Fibroblast of the aortic adventitia (primary cell): ENCODE results near the gene FAM110A. TPM values are rescaled to one million over a fixed set of nuclear protein-coding genes. Genes with fewer than 3 reads are reported as not detected.

Source experiments
- DNase-seq: peaks from one replicate; pipeline ENCODE4 v3.0.0-alpha.2; 2010; ENCODE audit warnings: low read depth
- H3K4me3 ChIP-seq: 2 replicates; pipeline ENCODE4 v1.5.1; 2011; ENCODE audit warnings: low read depth, mild to moderate bottlenecking, control low read depth, low read length, moderate library complexity
- total RNA-seq: library from RNA; depleted of rRNA; stranded (reverse); fragments of >200 nt; gene quantifications from 2 replicates; pipeline ENCODE4 v1.2.3, GENCODE V29; 2012; ENCODE audit warnings: low replicate concordance
- TF ChIP-seq, protein P1 (sequence below): IDR thresholded peaks from 2 replicates; pipeline ENCODE4 v1.5.1; 2011; ENCODE audit warnings: mild to moderate bottlenecking, low read length, control low read depth, inconsistent platforms; ENCODE audit not compliant: insufficient read depth

Gene FAM110A
- total RNA-seq, 1 donor, result 5.5 TPM

GRCh38 chr20:860891-861290 lies 27.4 kb downstream of the FAM110A start:
- H3K4me3 ChIP-seq, result no peak overlapping the region
- no peak for DNase-seq
- TF ChIP-seq, protein P1, sequence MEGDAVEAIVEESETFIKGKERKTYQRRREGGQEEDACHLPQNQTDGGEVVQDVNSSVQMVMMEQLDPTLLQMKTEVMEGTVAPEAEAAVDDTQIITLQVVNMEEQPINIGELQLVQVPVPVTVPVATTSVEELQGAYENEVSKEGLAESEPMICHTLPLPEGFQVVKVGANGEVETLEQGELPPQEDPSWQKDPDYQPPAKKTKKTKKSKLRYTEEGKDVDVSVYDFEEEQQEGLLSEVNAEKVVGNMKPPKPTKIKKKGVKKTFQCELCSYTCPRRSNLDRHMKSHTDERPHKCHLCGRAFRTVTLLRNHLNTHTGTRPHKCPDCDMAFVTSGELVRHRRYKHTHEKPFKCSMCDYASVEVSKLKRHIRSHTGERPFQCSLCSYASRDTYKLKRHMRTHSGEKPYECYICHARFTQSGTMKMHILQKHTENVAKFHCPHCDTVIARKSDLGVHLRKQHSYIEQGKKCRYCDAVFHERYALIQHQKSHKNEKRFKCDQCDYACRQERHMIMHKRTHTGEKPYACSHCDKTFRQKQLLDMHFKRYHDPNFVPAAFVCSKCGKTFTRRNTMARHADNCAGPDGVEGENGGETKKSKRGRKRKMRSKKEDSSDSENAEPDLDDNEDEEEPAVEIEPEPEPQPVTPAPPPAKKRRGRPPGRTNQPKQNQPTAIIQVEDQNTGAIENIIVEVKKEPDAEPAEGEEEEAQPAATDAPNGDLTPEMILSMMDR, result no peak

DNA sequence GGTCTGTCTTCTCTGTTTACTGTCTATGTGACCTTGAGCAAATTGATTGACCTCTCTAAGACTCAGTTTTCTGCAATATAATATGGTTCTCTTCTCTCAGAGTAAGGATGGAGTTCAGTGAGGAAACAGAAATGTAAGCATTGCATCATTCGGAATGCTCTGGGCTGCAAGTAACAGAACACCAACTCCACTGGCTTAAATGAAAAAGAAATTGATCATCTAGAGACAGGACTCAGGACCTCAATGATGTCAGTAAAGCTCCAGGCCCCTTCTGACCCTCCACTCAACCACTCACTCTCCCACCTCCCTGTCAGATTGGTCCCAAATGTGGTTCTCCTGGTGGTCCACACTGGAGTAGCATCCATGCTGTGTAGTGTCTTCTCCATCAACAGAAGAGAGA lies 31.9 kb downstream of the FAM110A start:
- no peak overlapping the region for H3K4me3 ChIP-seq
- no peak for DNase-seq
- TF ChIP-seq, protein P1, result no peak

- TF ChIP-seq, protein P1, result no peak
- no peak overlapping the region for H3K4me3 ChIP-seq
- no peak for DNase-seq
Observed at GRCh38 chr20:868279-868678, 34.8 kb downstream of the FAM110A start.

GRCh38 chr20:869606-870005 lies 36.1 kb downstream of the FAM110A start:
- TF ChIP-seq, protein P1, result no peak
- H3K4me3 ChIP-seq, result no peak overlapping the region
- DNase-seq, result no peak

DNA sequence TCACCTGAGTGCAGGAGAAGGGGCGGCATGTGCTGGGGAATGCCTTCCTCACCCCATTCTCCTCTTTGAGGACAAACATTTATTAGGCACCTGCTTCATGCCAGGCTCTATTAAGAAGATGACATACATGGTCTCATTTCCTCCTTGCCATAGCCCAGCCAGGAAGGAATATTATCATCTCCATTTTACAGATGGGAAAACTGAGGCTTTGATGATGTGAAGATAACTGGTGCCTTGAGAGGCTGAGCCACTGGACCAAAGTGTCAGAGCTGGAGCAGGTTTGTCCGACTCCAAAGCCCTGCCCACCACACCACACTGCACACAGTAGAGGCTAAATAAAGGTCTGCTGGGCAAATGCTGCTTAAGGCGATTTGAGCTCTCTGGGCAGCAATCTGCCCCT lies 37.2 kb downstream of the FAM110A start:
- no peak overlapping the region for H3K4me3 ChIP-seq
- DNase-seq, result no peak
- TF ChIP-seq, protein P1, result no peak

DNA sequence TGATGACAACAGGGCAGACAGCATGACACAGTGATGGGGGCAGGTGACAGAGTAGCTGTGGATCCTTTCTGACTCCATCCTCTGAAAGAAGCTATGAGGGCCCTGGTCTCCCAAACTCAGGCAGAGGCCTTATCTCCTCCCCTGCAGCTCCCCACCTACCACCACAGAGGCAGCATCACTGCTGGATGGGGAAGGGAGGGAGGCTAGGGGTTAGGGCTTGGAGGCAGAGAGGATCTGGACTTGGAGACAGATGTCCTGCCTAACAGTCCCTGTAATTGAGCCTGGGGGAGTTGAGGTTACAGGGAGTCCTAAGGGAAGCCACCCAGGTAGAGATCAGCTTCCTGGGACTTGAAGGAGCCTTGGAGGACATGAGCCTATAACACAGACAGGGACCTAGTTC lies 37.9 kb downstream of the FAM110A start:
- TF ChIP-seq, protein P1, result no peak
- H3K4me3 ChIP-seq, result no peak overlapping the region

DNA sequence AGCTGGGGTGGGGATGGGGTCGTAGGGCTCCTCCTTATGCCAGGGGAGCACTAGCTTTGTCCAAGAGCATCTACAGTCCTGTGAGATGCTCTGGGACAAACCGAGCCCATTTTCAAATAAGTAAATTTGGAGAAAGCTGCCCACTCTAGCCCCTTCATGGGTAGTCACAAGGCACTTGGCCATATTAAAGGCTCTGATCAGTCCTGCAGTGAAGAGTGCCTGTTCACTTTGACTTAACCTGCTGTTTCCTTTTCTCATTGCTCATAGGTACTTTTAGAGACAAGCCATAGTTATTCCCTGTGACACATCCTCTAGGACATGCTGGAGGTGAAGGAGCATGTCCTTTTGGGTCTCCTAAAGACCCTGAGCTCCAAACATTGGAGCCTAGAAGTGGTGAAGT lies 38.4 kb downstream of the FAM110A start:
- DNase-seq, result no peak
- TF ChIP-seq, protein P1, result no peak
- H3K4me3 ChIP-seq, result no peak overlapping the region

More for the DNA sequence above, 37.9 kb downstream of the FAM110A start:
- no peak for DNase-seq
